Heart left ventricle (tissue), 16 donors: ENCODE results near the gene CDH18. TPM values are rescaled to one million over a fixed set of nuclear protein-coding genes. Genes with fewer than 3 reads are reported as not detected.

ENCODE experiments used
- ATAC-seq, 4 donors: fragments of 200-7000 bp; cut with Tn5 transposase; one replicate each; pipeline ENCODE4 v1.9.1; 2020 to 2022; ENCODE audit warnings: moderate library complexity in 4 of 4, mild to moderate bottlenecking in 3 of 4, moderate number of reproducible peaks in 1 of 4
- DNase-seq, 5 donors: peaks; one replicate each; pipeline ENCODE4 v3.0.0-alpha.2; 2020
- H3K27ac ChIP-seq, 12 donors: fragments of 200-600 bp; sonication (generic) in 4 of 12; one replicate each; pipeline versions ENCODE4 v1.5.0 to v1.8.0; 2016 to 2022; ENCODE audit warnings: mild to moderate bottlenecking in 2 of 12
- H3K27me3 ChIP-seq, 9 donors: fragments of 200-600 bp; sonication (generic) in 2 of 9; one replicate each; pipeline versions ENCODE4 v1.5.1 to v1.8.0; 2016 to 2022; ENCODE audit warnings: mild to moderate bottlenecking in 3 of 9
- H3K36me3 ChIP-seq, 9 donors: fragments of 200-600 bp; sonication (generic) in 2 of 9; one replicate each; pipeline versions ENCODE4 v1.5.0 to v1.8.0; 2018 to 2022; ENCODE audit warnings: mild to moderate bottlenecking in 2 of 9
- H3K4me1 ChIP-seq, 12 donors: fragments of 200-600 bp; sonication (generic) in 4 of 12; one replicate each; pipeline versions ENCODE4 v1.5.0 to v1.8.0; 2016 to 2022; ENCODE audit warnings: mild to moderate bottlenecking in 3 of 12
- H3K4me3 ChIP-seq, 12 donors: fragments of 200-600 bp; sonication (generic) in 4 of 12; one replicate each; pipeline versions ENCODE4 v1.5.0 to v1.8.0; 2017 to 2022; ENCODE audit warnings: mild to moderate bottlenecking in 9 of 12, moderate library complexity in 4 of 12
- H3K9me3 ChIP-seq, 12 donors: fragments of 200-600 bp; sonication (generic) in 4 of 12; one replicate each; pipeline versions ENCODE4 v1.5.0 to v1.8.0; 2016 to 2022; ENCODE audit warnings: mild to moderate bottlenecking in 1 of 12
- CTCF ChIP-seq, 12 donors: fragments of 200-600 bp; sonication (generic) in 4 of 12; IDR thresholded peaks; one replicate each; pipeline versions ENCODE4 v1.5.0 to v1.8.0; 2018 to 2022; ENCODE audit warnings: antibody characterized with exemption in 12 of 12, mild to moderate bottlenecking in 5 of 12
- POLR2A ChIP-seq, 2 donors: fragments of 450-650 bp; IDR thresholded peaks; one replicate each; pipeline ENCODE4 v1.6.1; 2017; ENCODE audit warnings: antibody characterized with exemption in 2 of 2, mild to moderate bottlenecking in 2 of 2, moderate library complexity in 2 of 2
- WGBS, 4 donors: extraction: QIAGEN DNeasy Blood & Tissue Kit in 2 of 4; methylation state at CpG; one replicate each; pipeline versions ENCODE4 v1.1.5 to v1.1.7; 2013 to 2018; 5-methylcytosine and 5-hydroxymethylcytosine counted together
- intact Hi-C, 10 donors: fragments of 100-400 bp; cut with DNase I; formaldehyde crosslinking; loops; one replicate each; pipeline versions ENCODE4 v1.11.1 to v1.14.2; 2022
- polyA plus RNA-seq, 2 donors: library from polyadenylated mRNA; stranded (reverse); fragments of 200-250 nt; gene quantifications; one replicate each; pipeline ENCODE4 v1.2.3, GENCODE V29; 2013
- total RNA-seq, 9 donors: library from RNA; depleted of rRNA in 2 of 9; stranded (reverse); fragments of >200 nt in 2 of 9; fragmentation: NEBNext Ultra II Directional in 3 of 9; extraction: Animal tissue kit (Norgen Biotek cat#: 25700) in 3 of 9; gene quantifications; one replicate each; pipeline versions ENCODE4 v1.1.0 to v1.2.4, GENCODE V29; 2016 to 2023
- donor health status: ischemic (EF 13 %, LVEDD 7.1; RV severe dilation, severe dysfunction).
- donor health status: healthy with polysubstance abuse.
- donor health status: DM: no; HTN: yes; CAD: no.
- donor health status: DM: no; HTN: no; CAD: no.
- donor health status: ischemic (EF 25% LVEDD 6.9; RV normal size, moderate dysfunction).
- donor health status: ischemic (EF 25% LVEDD 5.7; RV mildly dilated, moderate dysfunction).
- donor health status: healthy.
- donor health status: DM: yes; HTN: yes; CAD: no.
- donor health status: ischemic (EF 35%, LVEDD 5.7; RV mildly dilated, moderate dysfunction).
- donor health status: nonischemic (EF 11% LVEDD 7.7; RV severe dilation, severe dysfunction).
- donor health status: DM: yes; HTN: yes; CAD: no.
- donor health status: PGD.
- donor health status: ischemic (EF 29% LVEDD 5.4; RV normal size, mild dysfunction).
- donor health status: nonischemic (EF 23%, LVEDD 6.1; RV moderate dilation, normal function).

The CDH18 gene
- total and polyA plus RNA-seq, 11 donors = 0.75 TPM; not detected in 10

GRCh38 chr5:19855453-19855852 is 132.5 kb downstream of the CDH18 start:
- no peaks in the 10 kb centered on the region for H3K4me1 ChIP-seq
- H3K4me3 ChIP-seq = no peak overlapping the region
- H3K27me3 ChIP-seq = no peaks in the 10 kb centered on the region
- no peaks in the 10 kb centered on the region for H3K9me3 ChIP-seq
- intact Hi-C loops = no loop called here
- ATAC-seq = no peak
- DNase-seq = no peak
- TF ChIP-seq CTCF (IDR thresholded peaks at IDR 0.05) (no peak), POLR2A (IDR thresholded peaks at IDR 0.05) (no peak)
- no peaks in the 10 kb centered on the region for H3K36me3 ChIP-seq
- H3K27ac ChIP-seq = no peak overlapping the region

- TF ChIP-seq POLR2A (IDR thresholded peaks at IDR 0.05) = no peak
- TF ChIP-seq CTCF (IDR thresholded peaks at IDR 0.05) = no peak
- intact Hi-C loops = no loop called here
- H3K4me3 ChIP-seq = no peak overlapping the region
- no peaks in the 10 kb centered on the region for H3K9me3 ChIP-seq
- no peaks in the 10 kb centered on the region for H3K36me3 ChIP-seq
- no peak overlapping the region for H3K27ac ChIP-seq
- ATAC-seq (no peak), DNase-seq (no peak)
- no peaks in the 10 kb centered on the region for H3K4me1 ChIP-seq
- WGBS, 4 donors = 83 to 87% (median 85%) methylated on average over 4 of the region's 4 CpGs
- H3K27me3 ChIP-seq = no peaks in the 10 kb centered on the region
Observed at GRCh38 chr5:19855031-19855430, 133.0 kb downstream of the CDH18 start.

- 49 to 62% (median 55%) methylated on average over 4 of the region's 4 CpGs for WGBS, 4 donors
- Histone ChIP-seq H3K36me3 (no peaks in the 10 kb centered on the region), H3K27me3 (no peaks in the 10 kb centered on the region), H3K4me3 (no peak overlapping the region), H3K27ac (no peak overlapping the region), H3K9me3 (no peaks in the 10 kb centered on the region), H3K4me1 (no peaks in the 10 kb centered on the region)
- intact Hi-C loops = no loop called here
- DNase-seq (no peak), ATAC-seq (no peak)
- TF ChIP-seq CTCF (IDR thresholded peaks at IDR 0.05) = no peak
Observed at GRCh38 chr5:19853616-19854240, 134.3 kb downstream of the CDH18 start.

GRCh38 chr5:19837536-19838174 is 150.3 kb downstream of the CDH18 start:
- TF ChIP-seq POLR2A (IDR thresholded peaks at IDR 0.05) (no peak), CTCF (IDR thresholded peaks at IDR 0.05) (no peak)
- DNase-seq = no peak
- Histone ChIP-seq H3K36me3 (no peaks in the 10 kb centered on the region), H3K27me3 (no peaks in the 10 kb centered on the region), H3K4me1 (no peaks in the 10 kb centered on the region), H3K9me3 (peaks cover 0 to 31% (median 5%) of the 10 kb centered on the region in 12 donors), H3K4me3 (no peak overlapping the region), H3K27ac (no peak overlapping the region)
- 68 to 78% (median 71%) methylated on average over 6 of the region's 6 CpGs for WGBS, 4 donors
- intact Hi-C loops = no loop called here
- ATAC-seq = no peak
